C4-2B (cell line): ENCODE results near the gene SERINC5.

Experiments
- CTCF ChIP-seq: fragments of 450-650 bp; conservative IDR thresholded peaks from 2 replicates; pipeline ENCODE4 v1.5.1; 2017; ENCODE audit warnings: mild to moderate bottlenecking
- ZFX ChIP-seq: fragments of 450-650 bp; IDR thresholded peaks from 2 replicates; pipeline ENCODE4 v1.6.1; 2017

- no peak for TF ChIP-seq CTCF
- no peak for TF ChIP-seq ZFX
These were observed 14.2 kb upstream of the SERINC5 start for GRCh38 chr5:80269991-80270438.
